GM15510 (cell line): ENCODE data around the gene TIMM17B.
A peak's percentile ranks its signal among the peaks of the same experiment; 100 is the strongest.

Experiments used
- POLR2A ChIP-seq: IDR thresholded peaks from 3 replicates; pipeline ENCODE4 v1.6.1; 2011; ENCODE audit warnings: borderline replicate concordance; ENCODE audit not compliant: insufficient read length; ENCODE audit errors: extremely low read depth

Gene TIMM17B

GRCh38 chrX:48897625-48898306 is at the start of gene TIMM17B, which contains the start of gene PQBP1:
TIMM17B (minus strand) TSS chrX:48897768; CDS start chrX:48897749, 19 bp downstream.
PQBP1 (plus strand) TSS chrX:48897930; CDS start chrX:48898510, 580 bp downstream.
- TF ChIP-seq POLR2A, result peak; percentile 68

- TF ChIP-seq POLR2A, result no peak
These were observed 48.2 kb upstream of the TIMM17B start for GRCh38 chrX:48945517-48946348.

GRCh38 chrX:48942895-48943294 is 45.3 kb upstream of the TIMM17B start:
- TF ChIP-seq POLR2A, result no peak

GRCh38 chrX:48940404-48940955 is 42.9 kb upstream of the TIMM17B start:
- TF ChIP-seq POLR2A, result no peak

- TF ChIP-seq POLR2A, result no peak
These were observed 42.1 kb upstream of the TIMM17B start for GRCh38 chrX:48939524-48940228.

- no peak for TF ChIP-seq POLR2A
These were observed 41.3 kb upstream of the TIMM17B start for GRCh38 chrX:48938721-48939425.

GRCh38 chrX:48937054-48937907 is 39.7 kb upstream of the TIMM17B start:
- no peak for TF ChIP-seq POLR2A

- TF ChIP-seq POLR2A, result no peak
These were observed 39.0 kb upstream of the TIMM17B start for GRCh38 chrX:48936429-48937053.

- TF ChIP-seq POLR2A, result no peak
These were observed 37.7 kb upstream of the TIMM17B start for GRCh38 chrX:48935301-48935670.

- TF ChIP-seq POLR2A, result no peak
These were observed 37.2 kb upstream of the TIMM17B start for GRCh38 chrX:48934581-48935300.

GRCh38 chrX:48933757-48934156 is 36.2 kb upstream of the TIMM17B start:
- no peak for TF ChIP-seq POLR2A

GRCh38 chrX:48927736-48928382 is 30.3 kb upstream of the TIMM17B start:
- no peak for TF ChIP-seq POLR2A
